Occipital lobe (tissue), 2 donors: ENCODE data around the gene KIF15. TPM values are rescaled to one million over a fixed set of nuclear protein-coding genes. Genes with fewer than 3 reads are reported as not detected.
"Not testable (repeated sequence)": the region's sequence is repeated elsewhere in the genome, so short reads cannot be mapped to it uniquely, and the experiment has no call there.

Source experiments
- DNase-seq: peaks from one replicate; lab custom pipeline; 2025; lab: John Stamatoyannopoulos, UW
- total RNA-seq: library from RNA; depleted of rRNA; stranded (reverse); fragments of >200 nt; gene quantifications from one replicate; pipeline ENCODE4 v1.2.3, GENCODE V29; 2014

Gene KIF15
- total RNA-seq, 1 donor from 2014 or later = 6.4 TPM

DNA sequence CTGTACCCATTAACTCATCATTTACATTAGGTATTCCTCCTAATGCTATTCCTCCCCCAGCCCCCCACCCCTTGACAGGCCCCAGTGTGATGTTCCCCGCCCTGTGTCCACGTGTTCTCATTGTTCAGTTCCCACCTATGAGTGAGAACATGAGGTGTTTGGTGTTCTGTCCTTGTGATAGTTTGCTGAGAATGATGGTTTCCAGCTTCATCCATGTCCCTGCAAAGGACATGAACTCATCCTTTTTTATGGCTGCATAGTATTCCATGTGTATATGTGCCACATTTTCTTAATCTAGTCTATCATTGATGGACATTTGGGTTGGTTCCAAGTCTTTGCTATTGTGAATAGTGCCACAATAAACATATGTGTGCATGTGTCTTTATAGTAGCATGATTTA is 54.7 kb downstream of the KIF15 start:
- DNase-seq = not testable (repeated sequence)

- not testable (repeated sequence) for DNase-seq
These were observed 59.6 kb downstream of the KIF15 start for GRCh38 chr3:44821206-44821605.

- no peak for DNase-seq
These were observed 63.8 kb downstream of the KIF15 start for GRCh38 chr3:44825264-44825925.

GRCh38 chr3:44827196-44827595 is 65.6 kb downstream of the KIF15 start:
- no peak for DNase-seq

- DNase-seq = no peak
These were observed 69.6 kb downstream of the KIF15 start for GRCh38 chr3:44831232-44831631.

GRCh38 chr3:44832032-44832431 is 70.4 kb downstream of the KIF15 start:
- no peak for DNase-seq

DNA sequence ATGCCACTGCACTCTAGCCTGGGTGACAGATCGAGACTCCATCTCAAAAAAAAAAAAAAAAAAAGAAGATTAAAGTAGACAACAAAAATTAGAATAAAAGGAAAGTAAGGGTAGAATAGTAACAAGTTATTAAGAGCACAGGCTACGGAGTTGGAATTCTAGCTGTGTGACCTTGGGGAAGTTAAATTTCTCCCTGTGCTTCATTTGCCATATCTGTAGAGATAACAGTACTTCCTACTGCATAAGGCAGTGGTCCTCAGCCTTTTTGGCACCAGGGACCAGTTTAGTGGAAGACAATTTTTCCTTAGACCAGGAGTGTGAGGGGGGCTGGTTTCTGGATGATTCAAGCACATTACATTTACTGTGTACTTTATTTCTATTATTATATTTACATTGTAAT is 71.4 kb downstream of the KIF15 start:
- DNase-seq = no peak

DNA sequence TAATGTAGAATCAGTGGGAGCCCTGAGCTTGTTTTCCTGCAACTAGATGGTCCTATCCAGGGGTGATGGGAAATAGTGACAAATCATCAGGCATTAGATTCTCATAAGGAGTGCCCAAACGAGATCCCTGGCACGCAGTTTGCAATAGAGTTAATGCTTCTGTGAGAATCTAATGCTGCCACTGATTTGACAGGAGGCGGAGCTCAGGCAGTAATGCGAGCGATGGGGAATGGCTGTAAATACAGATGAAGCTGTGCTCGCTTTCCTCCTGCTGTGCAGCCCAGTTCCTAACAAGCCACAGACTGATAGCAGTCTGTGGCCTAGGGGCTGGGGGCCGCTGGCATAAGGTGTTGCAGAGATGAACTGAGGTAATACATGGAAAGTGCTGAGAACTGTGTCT is 71.8 kb downstream of the KIF15 start:
- no peak for DNase-seq

- no peak for DNase-seq
These were observed 74.1 kb downstream of the KIF15 start for GRCh38 chr3:44835684-44836083.

DNA sequence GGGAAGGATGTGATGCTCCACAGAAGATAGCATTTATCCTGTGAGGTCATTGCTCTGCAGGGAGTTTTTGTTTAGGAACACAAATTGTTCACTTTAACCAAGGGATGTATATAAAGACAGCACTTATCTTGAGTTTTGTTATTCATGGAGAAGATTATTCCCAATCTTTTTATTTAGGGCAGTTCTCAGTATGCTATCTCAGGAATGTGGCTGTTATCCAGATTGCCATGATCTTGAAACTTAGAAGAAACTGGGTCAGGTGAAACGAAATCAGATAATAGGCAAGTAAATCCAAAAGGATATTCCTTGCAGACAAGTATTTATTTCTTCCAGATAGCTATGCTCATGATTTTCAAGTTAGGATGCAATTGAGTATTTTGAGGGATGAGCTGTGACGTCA is 80.8 kb downstream of the KIF15 start:
- DNase-seq = no peak

DNA sequence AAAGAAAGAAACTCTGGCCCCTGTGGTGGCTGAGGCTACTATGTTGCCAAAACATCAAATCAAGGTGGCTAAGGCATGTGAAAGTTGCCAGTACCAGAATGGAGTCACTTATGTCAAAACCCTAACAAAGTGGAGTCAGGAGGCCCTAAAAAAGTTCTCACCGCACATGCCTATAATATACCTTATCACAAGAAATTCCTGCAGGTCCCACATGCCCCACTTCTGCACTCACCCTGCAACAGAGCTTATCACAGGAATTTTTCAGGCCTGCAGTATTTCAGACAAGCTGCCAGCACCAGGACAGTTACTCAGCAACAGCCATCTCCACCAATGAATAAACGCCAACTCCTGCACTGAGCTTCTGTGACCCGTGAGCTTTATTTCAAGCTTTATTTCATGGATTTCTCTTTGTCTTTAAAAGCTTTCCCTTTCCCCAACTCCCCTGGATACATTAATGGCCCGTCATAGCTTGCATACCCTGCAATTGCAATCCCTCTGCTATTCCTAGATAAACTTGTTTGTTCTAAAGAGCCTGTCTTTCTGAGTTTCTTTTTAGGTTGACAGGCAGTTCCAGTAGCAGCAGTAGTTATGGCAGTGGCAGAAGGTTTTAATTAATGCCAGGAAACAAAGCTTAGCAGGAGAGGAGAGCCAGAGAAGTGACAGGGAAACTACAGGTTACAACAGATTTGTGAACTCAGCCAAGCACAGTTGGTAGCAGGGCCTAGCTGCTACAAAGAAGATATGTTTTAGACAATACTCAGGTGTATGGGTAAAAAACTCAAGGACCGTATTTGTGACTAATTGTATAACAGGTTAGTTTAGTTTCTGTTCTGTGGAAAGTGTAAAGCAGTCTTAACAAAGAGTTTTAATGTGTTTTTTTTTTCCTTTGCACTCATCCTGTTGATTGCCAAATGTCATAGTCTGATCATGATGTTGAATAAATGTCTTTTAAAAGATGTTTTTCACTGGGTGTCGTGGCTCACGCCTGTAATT is 84.2 kb downstream of the KIF15 start:
- DNase-seq = no peak

DNA sequence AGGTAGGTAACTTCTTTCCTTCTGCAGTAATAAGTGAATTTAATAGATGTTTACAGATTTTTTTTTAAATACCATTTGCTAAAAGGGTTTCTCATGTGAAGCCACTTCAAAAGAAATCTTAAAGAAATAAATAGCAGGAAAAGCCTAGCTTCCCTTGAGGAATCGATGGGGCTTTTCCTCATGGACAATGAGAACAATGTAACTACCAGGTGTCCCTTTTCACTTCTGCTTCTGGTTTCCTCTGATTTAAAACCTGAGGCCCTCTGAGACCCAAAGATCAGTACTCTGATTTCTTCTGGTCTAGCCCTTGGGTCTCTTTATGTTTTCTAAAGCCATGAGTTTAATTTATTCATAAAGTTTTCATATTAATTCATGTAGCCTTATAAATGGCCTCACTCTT is 87.0 kb downstream of the KIF15 start:
- no peak for DNase-seq

- DNase-seq = not testable (repeated sequence)
These were observed 95.1 kb downstream of the KIF15 start for GRCh38 chr3:44856663-44857062.

GRCh38 chr3:44860117-44860516 is 98.5 kb downstream of the KIF15 start:
- no peak for DNase-seq

GRCh38 chr3:44861412-44862225 is 100.0 kb downstream of the KIF15 start, which contains the start of gene TMEM42:
TMEM42 (plus strand) TSS chr3:44861912; CDS start chr3:44861925, 13 bp downstream.
- peak; percentile 83 for DNase-seq

- DNase-seq = no peak
These were observed 100.6 kb downstream of the KIF15 start for GRCh38 chr3:44862226-44862637.

- no peak for DNase-seq
These were observed 103.9 kb downstream of the KIF15 start for GRCh38 chr3:44865272-44866035.

DNA sequence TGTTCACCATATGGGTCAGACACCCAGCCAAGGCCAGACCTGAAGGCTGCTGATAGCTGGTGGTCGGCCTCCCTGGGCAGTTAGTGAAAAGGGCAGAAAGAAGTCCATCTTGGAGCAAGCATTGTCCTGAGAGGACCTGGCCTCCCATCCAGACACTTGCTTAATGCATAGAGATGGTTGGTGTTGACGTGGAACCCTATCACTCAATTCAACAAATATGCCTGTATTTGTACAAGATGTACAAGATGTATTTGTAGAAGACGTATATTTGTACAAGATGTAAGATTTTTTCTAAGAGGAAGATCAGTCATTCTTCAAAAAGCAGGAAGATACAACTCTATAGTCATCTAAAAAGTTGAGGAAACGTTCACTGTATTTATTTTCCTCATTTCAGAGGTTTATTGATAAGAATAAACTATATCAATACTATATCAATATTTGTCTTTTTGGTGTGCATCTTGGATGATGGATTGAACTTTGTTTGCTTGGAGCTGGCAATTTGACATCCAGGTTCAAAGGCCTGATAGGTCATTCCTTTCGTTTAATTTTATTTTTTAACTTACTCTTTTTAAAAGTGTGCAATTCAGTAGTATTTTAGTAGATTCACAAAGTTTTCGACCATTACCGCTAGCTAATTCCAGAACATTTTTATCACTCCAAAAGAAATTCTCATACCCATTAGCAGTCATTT is 106.0 kb downstream of the KIF15 start:
- DNase-seq = no peak

- DNase-seq = no peak
These were observed 108.9 kb downstream of the KIF15 start for GRCh38 chr3:44870375-44871061.

DNA sequence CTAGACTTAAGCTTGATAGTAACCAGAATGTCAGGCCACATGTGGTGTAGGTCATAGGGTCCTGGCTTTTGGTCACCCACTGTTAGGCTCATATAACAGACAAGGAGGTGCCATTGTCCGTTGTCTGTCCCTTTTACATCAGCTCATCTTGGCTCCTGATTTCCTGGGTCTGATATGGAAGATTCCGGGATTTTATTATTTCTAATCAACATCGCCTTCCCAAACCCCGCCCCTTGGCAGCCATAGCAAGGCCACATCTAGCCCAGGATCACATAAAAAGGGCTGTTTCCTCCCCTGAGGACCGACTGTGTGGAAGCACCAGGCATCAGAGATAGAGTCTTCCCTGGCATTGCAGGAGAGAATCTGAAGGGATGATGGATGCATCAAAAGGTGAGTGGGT is 112.7 kb downstream of the KIF15 start, which contains the start of gene TGM4:
TGM4 (plus strand) TSS at position 301 of the 400 bp plus-strand sequence; CDS start at position 372, 71 bp downstream.
- no peak for DNase-seq
